Sigmoid colon (tissue), 7 donors: ENCODE data around the gene PYGB. TPM values are rescaled to one million over a fixed set of nuclear protein-coding genes. Genes with fewer than 3 reads are reported as not detected.

ENCODE experiments used
- DNase-seq: peaks from one replicate; pipeline ENCODE4 v3.0.0-alpha.2; 2019
- H3K27ac ChIP-seq, 4 donors: fragments of 200-600 bp; sonication (generic); one replicate each; pipeline ENCODE4 v1.5.1; 2016 to 2019; ENCODE audit warnings: mild to moderate bottlenecking in 1 of 4
- H3K27me3 ChIP-seq, 3 donors: fragments of 200-600 bp; sonication (generic); one replicate each; pipeline ENCODE4 v1.5.1; 2019; ENCODE audit warnings: mild to moderate bottlenecking in 1 of 3
- H3K36me3 ChIP-seq, 4 donors: fragments of 200-600 bp; sonication (generic); one replicate each; pipeline ENCODE4 v1.5.1; 2016 to 2019
- H3K4me1 ChIP-seq, 4 donors: fragments of 200-600 bp; sonication (generic); one replicate each; pipeline ENCODE4 v1.5.1; 2017 to 2019
- H3K4me3 ChIP-seq, 4 donors: fragments of 200-600 bp; sonication (generic); one replicate each; pipeline ENCODE4 v1.5.1; 2017 to 2019; ENCODE audit warnings: mild to moderate bottlenecking in 2 of 4, moderate library complexity in 1 of 4
- H3K9me3 ChIP-seq, 4 donors: fragments of 200-600 bp in 3 of 4; sonication (generic) in 3 of 4; one replicate each; pipeline versions ENCODE4 v1.5.1 to v1.6.1; 2013 to 2019
- CTCF ChIP-seq, 4 experiments: fragments of 450-650 bp in 3 of 4; fragments of 200-600 bp in 1 of 4; IDR thresholded peaks; one replicate each; pipeline ENCODE4 v1.5.1; 2016 to 2019; ENCODE audit warnings: antibody characterized with exemption in 4 of 4, mild to moderate bottlenecking in 3 of 4, moderate library complexity in 2 of 4
- EP300 ChIP-seq, 4 donors: sonication (generic); formaldehyde crosslinking; IDR thresholded peaks; one replicate each; pipeline ENCODE4 v1.6.1; 2017; ENCODE audit warnings: antibody characterized with exemption in 4 of 4
- POLR2A ChIP-seq, 2 donors: fragments of 450-650 bp; IDR thresholded peaks; one replicate each; pipeline ENCODE4 v1.6.1; 2016; ENCODE audit warnings: antibody characterized with exemption in 2 of 2, mild to moderate bottlenecking in 2 of 2, moderate library complexity in 2 of 2
- POLR2AphosphoS5 ChIP-seq, 4 donors: sonication (generic); formaldehyde crosslinking; IDR thresholded peaks; one replicate each; pipeline ENCODE4 v1.6.1; 2017; ENCODE audit warnings: antibody characterized with exemption in 4 of 4
- WGBS, 2 donors: extraction: QIAGEN DNeasy Blood & Tissue Kit; methylation state at CpG; one replicate each; pipeline ENCODE4 v1.1.7; 2013; 5-methylcytosine and 5-hydroxymethylcytosine counted together
- intact Hi-C: fragments of 100-400 bp; cut with DNase I; formaldehyde crosslinking; loops from one replicate; pipeline ENCODE4 v1.15.1; 2023
- polyA plus RNA-seq, 3 donors: library from polyadenylated mRNA; stranded (reverse); fragments of 200-250 nt; gene quantifications; one replicate each; pipeline ENCODE4 v1.2.3, GENCODE V29; 2013
- total RNA-seq, 4 donors: library from RNA; depleted of rRNA; stranded (reverse); fragments of >200 nt; gene quantifications; one replicate each; pipeline ENCODE4 v1.1.0, GENCODE V29; 2016
- donor health status: healthy with polysubstance abuse.
- donor health status: Bipolar disorder and iron deficiency.
- donor health status: healthy.

Gene PYGB
- total and polyA plus RNA-seq, 7 donors = 45.6 to 317 (median 198) TPM

DNA sequence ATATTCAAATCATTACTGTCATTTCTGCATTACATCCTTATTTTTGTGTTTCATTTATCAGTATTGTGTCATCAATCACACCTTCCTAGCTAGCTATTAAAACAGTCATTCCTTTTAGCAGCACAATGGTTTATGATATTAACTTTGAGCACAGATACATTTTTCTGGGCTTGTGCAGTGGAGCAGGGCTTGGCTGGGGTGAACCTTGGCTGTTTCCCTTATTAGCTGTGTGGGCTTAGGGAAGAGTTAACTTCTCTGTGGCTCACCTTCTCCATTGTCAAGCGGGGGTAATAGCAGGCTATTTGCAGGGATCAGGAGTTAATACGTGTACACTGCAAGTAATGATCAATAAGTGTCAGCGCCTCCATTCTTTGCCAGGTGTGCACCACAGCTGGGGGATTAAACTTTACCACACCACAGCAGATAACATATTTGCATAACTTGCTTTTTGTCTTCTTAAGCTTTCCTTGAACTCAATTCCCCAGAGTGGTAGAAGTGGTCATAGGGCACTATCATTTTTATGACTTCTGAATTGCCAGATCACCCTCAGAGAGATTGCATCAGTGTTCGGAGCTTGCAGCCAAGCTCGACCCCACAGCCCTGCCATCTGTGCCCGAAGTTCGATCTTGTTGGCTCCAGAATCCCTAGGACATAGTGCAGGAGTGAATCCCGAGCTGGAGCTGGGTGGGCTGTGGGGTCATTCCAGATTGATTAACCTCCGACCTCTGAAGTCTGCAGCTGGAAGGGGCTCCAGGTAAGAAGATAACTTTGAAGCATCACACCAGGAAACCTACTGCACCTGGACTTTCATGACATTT, 1.5 kb upstream of the PYGB start:
- intact Hi-C loops = loop anchor here (2.0 to 5.0 kb wide), 2 partner anchors 50 to 189 kb away; partner anchors contain the start of gene ACSS1
- H3K4me3 ChIP-seq = peak overlapping the region in 1 of 4 donors; percentile 68
- TF ChIP-seq POLR2A (IDR thresholded peaks at IDR 0.05) (no peak), CTCF (IDR thresholded peaks at IDR 0.05) (no peak), EP300 (IDR thresholded peaks at IDR 0.05) (no peak), POLR2AphosphoS5 (IDR thresholded peaks at IDR 0.05) (no peak)

DNA sequence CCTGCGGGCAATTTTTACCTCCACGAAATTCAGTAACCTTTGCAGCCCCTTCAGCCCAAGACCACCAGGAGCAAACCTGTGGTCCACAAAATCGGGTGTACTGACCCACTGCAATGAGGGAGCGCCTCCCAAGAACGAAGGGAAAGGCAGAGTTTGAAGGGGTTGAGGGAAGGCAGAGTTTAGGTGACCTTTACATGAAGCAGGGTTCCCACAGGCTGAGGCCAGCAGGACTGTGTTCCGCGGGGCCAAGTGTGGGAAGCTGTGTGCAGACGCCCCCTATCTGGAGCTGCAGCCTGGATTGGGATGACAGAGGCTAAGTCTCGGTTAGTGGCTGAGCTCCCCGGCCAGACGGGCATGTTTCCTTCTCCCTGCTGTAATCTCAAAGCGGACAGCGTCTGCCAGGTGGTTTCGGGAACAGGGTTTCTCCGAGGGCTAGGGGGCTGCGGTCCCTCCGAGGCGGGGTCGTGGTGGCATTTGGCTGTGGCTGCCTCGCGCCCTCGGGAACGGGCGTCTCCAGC, 826 bp upstream of the PYGB start:
- peak overlapping the region; percentile 68 to 87 (median 78) for H3K4me3 ChIP-seq
- no peaks in the 10 kb centered on the region for H3K27me3 ChIP-seq
- H3K4me1 ChIP-seq = peaks cover 0 to 39% (median 31%) of the 10 kb centered on the region in 4 donors
- TF ChIP-seq POLR2AphosphoS5 (IDR thresholded peaks at IDR 0.05) (peak in 1 of 4 donors; percentile 37), CTCF (IDR thresholded peaks at IDR 0.05) (peak in 3 of 4 experiments; percentile 14 to 24 (median 19)), EP300 (IDR thresholded peaks at IDR 0.05) (no peak), POLR2A (IDR thresholded peaks at IDR 0.05) (no peak)
- DNase-seq = peak; percentile 83
- no peaks in the 10 kb centered on the region for H3K36me3 ChIP-seq
- 3 to 10% methylated on average over 24 of the region's 24 CpGs for WGBS, 2 donors
- no peaks in the 10 kb centered on the region for H3K9me3 ChIP-seq
- peak overlapping the region; percentile 95 to 97 (median 96) for H3K27ac ChIP-seq
- intact Hi-C loops = loop anchor here (2.0 to 5.0 kb wide), 2 partner anchors 50 to 190 kb away; partner anchors contain the start of gene ACSS1

More for the DNA sequence above, 1.5 kb upstream of the PYGB start:
- Histone ChIP-seq H3K27ac (peak overlapping the region; percentile 95 to 97 (median 96)), H3K27me3 (no peaks in the 10 kb centered on the region), H3K36me3 (no peaks in the 10 kb centered on the region), H3K4me1 (peaks cover 0 to 32% (median 24%) of the 10 kb centered on the region in 4 donors), H3K9me3 (no peaks in the 10 kb centered on the region)
- WGBS, 2 donors = 21 to 60% methylated on average over 9 of the region's 9 CpGs
- no peak for DNase-seq

- WGBS, 2 donors = 0 to 1% methylated on average over 37 of the region's 37 CpGs
- intact Hi-C loops = loop anchor here (2.0 to 5.0 kb wide), 2 partner anchors 51 to 190 kb away; partner anchors contain the start of gene ACSS1
- peak overlapping the region; percentile 95 to 97 (median 96) for H3K27ac ChIP-seq
- H3K9me3 ChIP-seq = no peaks in the 10 kb centered on the region
- H3K36me3 ChIP-seq = no peaks in the 10 kb centered on the region
- DNase-seq = peak; percentile 77
- peak overlapping the region; percentile 68 to 87 (median 78) for H3K4me3 ChIP-seq
- H3K4me1 ChIP-seq = peaks cover 0 to 44% (median 36%) of the 10 kb centered on the region in 4 donors
- TF ChIP-seq POLR2A (IDR thresholded peaks at IDR 0.05) (no peak), EP300 (IDR thresholded peaks at IDR 0.05) (no peak), CTCF (IDR thresholded peaks at IDR 0.05) (no peak)
- H3K27me3 ChIP-seq = no peaks in the 10 kb centered on the region
These were observed 348 bp upstream of the PYGB start for GRCh38 chr20:25247518-25247955.

DNA sequence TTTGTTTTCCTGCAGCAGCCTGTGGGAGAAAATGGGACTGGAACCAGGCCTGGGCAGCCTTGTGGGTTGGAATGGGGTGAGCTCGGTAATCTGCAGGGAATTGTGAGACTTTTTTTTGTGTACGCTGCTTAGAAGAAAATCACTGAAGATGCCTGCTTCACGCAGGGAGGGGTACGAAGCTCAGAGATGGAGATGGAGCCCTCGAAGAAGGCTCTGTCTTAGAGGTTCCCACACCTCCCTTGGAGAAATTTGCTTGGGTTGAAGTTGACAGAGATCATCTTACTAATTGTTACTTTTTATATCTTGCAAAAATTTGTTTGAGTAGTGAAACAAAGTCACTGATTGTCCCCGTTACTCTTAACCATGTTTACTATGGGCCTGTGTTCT, 894 bp downstream of the PYGB start:
- peak overlapping the region; percentile 95 to 97 (median 96) for H3K27ac ChIP-seq
- 1 to 14% methylated on average over 6 of the region's 6 CpGs for WGBS, 2 donors

More for the DNA sequence above, 894 bp downstream of the PYGB start:
- H3K4me3 ChIP-seq = peak overlapping the region; percentile 68 to 87 (median 78)
- DNase-seq = peak; percentile 74
- TF ChIP-seq POLR2A (IDR thresholded peaks at IDR 0.05) (peak in 1 of 2 donors; percentile 15), CTCF (IDR thresholded peaks at IDR 0.05) (no peak), EP300 (IDR thresholded peaks at IDR 0.05) (no peak), POLR2AphosphoS5 (IDR thresholded peaks at IDR 0.05) (peak in 1 of 4 donors; percentile 2)
- H3K4me1 ChIP-seq = peaks cover 0 to 55% (median 48%) of the 10 kb centered on the region in 4 donors
- H3K36me3 ChIP-seq = no peaks in the 10 kb centered on the region
- no peaks in the 10 kb centered on the region for H3K9me3 ChIP-seq
- intact Hi-C loops = loop anchor here (2.0 to 5.0 kb wide), 2 partner anchors 142 to 191 kb away; partner anchors contain the start of genes ABHD12 and ACSS1
- H3K27me3 ChIP-seq = no peaks in the 10 kb centered on the region
